Measurements from ENCODE around the gene GSTA5. TPM values are rescaled to one million over a fixed set of nuclear protein-coding genes. Genes with fewer than 3 reads are reported as not detected.

GSTA5 gene
- not detected for total RNA-seq

DNA sequence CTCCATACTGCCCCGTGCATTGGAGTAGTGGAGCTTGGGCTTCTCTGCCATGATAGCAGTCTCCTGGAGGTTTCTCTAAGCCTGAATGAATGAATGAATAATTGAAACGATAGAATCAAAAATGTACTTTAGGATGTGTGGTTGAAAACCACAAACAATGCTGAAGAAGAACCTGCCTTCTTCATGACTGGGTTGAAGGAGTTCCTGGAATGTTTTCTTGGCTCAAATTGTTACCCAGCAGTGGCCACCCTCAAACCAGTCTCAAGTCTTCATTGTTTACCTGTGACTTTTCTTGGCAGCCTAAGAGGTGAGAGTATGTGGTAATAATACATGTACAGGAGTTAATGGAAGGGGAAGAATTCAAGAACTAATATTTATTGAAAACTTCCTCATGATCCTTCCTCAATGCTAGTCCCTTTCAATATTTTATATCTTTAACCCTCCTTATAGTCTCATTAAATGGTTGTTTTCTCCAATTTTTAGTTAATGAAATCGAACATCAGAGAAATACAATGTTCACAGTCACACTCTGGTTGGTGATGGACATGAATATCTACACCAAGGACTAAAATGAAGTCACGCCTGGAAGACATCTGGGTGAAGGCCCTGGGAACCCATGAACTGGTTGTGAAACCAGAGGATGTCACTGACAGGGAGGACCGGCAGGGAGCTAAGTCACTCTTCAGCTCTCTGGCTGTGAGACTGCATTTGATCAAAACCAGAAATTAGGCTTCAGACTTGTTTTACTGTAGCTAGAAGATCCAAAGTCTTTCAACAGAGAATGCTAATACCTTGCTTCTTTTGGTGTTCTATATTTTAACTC lies at the start of gene GSTA5:
TSS of gene GSTA5 (minus strand) at position 51 of the 823 bp plus-strand sequence.
- Histone ChIP-seq H3K27ac (replicated peaks in 1 of 4) (no peak within 1 kb of the TSS), H3K4me1 (no peaks in the 10 kb centered on the region), H3K36me3 (no peaks in the 10 kb centered on the region), H3K27me3 (no peaks in the 10 kb centered on the region), H3K9me3 (no peaks in the 10 kb centered on the region), H3K4me3 (no peak within 1 kb of the TSS)
- 77% methylated on average over 5 of the region's 5 CpGs for WGBS
- intact Hi-C loops (cut with DNase I): no loop called here
- TF ChIP-seq, protein P1, sequence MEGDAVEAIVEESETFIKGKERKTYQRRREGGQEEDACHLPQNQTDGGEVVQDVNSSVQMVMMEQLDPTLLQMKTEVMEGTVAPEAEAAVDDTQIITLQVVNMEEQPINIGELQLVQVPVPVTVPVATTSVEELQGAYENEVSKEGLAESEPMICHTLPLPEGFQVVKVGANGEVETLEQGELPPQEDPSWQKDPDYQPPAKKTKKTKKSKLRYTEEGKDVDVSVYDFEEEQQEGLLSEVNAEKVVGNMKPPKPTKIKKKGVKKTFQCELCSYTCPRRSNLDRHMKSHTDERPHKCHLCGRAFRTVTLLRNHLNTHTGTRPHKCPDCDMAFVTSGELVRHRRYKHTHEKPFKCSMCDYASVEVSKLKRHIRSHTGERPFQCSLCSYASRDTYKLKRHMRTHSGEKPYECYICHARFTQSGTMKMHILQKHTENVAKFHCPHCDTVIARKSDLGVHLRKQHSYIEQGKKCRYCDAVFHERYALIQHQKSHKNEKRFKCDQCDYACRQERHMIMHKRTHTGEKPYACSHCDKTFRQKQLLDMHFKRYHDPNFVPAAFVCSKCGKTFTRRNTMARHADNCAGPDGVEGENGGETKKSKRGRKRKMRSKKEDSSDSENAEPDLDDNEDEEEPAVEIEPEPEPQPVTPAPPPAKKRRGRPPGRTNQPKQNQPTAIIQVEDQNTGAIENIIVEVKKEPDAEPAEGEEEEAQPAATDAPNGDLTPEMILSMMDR (IDR thresholded peaks at IDR 0.05): no peak
- TF ChIP-seq POLR2A (IDR thresholded peaks at IDR 0.05; ENCODE audit: low read depth) (no peak), EP300 (IDR thresholded peaks at IDR 0.05) (no peak), POLR2AphosphoS5 (IDR thresholded peaks at IDR 0.05) (no peak)
- peak; percentile 47 for DNase-seq (ENCODE audit: extremely low spot score)

DNA sequence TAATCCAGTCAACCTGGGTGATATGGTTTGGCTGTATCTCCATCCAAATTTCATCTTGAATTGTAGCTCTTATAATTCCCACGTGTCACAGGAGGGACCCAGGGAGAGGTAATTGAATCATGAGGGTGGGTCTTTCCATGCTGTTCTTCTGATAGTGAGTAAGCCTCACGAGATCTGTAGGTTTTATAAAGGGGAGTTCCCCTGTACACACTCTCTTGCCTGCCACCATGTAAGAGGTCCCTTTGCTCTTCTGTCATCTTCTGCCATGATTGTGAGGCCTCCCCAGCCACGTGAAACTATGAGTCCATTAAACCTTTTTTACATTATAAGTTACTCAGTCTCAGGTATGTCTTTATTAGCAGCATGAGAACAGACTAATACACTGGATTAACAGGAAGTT lies 49.4 kb upstream of the GSTA5 start:
- no peak for TF ChIP-seq POLR2A (IDR thresholded peaks at IDR 0.05; ENCODE audit: low read depth)
- TF ChIP-seq, protein P1 (IDR thresholded peaks at IDR 0.05): no peak
- no peak for TF ChIP-seq POLR2AphosphoS5 (IDR thresholded peaks at IDR 0.05)
- TF ChIP-seq EP300 (IDR thresholded peaks at IDR 0.05): no peak
- no peaks in the 10 kb centered on the region for H3K4me1 ChIP-seq
- WGBS: 92% methylated on average over 3 of the region's 3 CpGs
- H3K36me3 ChIP-seq: no peaks in the 10 kb centered on the region
- intact Hi-C loops (cut with DNase I): no loop called here
- no peaks in the 10 kb centered on the region for H3K9me3 ChIP-seq
- no peaks in the 10 kb centered on the region for H3K27me3 ChIP-seq
- H3K27ac ChIP-seq (replicated peaks in 1 of 4): no peak overlapping the region
- no peak overlapping the region for H3K4me3 ChIP-seq
- DNase-seq (ENCODE audit: extremely low spot score): peak; percentile 24

- intact Hi-C loops (cut with DNase I): loop anchor here (10.0 kb wide), 1 partner anchor 107 kb away; the partner anchor contains the start of gene GSTA4
- Histone ChIP-seq H3K4me3 (no peak overlapping the region), H3K27ac (replicated peaks in 1 of 4) (no peak overlapping the region), H3K4me1 (no peaks in the 10 kb centered on the region), H3K9me3 (no peaks in the 10 kb centered on the region), H3K36me3 (no peaks in the 10 kb centered on the region), H3K27me3 (no peaks in the 10 kb centered on the region)
- WGBS: 100% methylated on average over 3 of the region's 3 CpGs
- DNase-seq (ENCODE audit: extremely low spot score): peak; percentile 53
- no peak for TF ChIP-seq EP300 (IDR thresholded peaks at IDR 0.05)
These were observed 47.4 kb upstream of the GSTA5 start for GRCh38 chr6:52887910-52888524.

GRCh38 chr6:52881996-52882841 lies 41.6 kb upstream of the GSTA5 start:
- TF ChIP-seq, protein P1 (IDR thresholded peaks at IDR 0.05): peak; percentile 69 to 84 (median 75)
- TF ChIP-seq POLR2A (IDR thresholded peaks at IDR 0.05; ENCODE audit: low read depth): no peak
- Histone ChIP-seq H3K4me3 (peak overlapping the region; percentile 52 to 69 (median 59)), H3K4me1 (peaks cover 0 to 10% (median 6%) of the 10 kb centered on the region in 4 donors), H3K9me3 (no peaks in the 10 kb centered on the region), H3K27ac (replicated peaks in 1 of 4) (peak overlapping the region; percentile 36 to 71 (median 47)), H3K36me3 (no peaks in the 10 kb centered on the region), H3K27me3 (no peaks in the 10 kb centered on the region)
- WGBS: 10% methylated on average over 18 of the region's 18 CpGs
- intact Hi-C loops (cut with DNase I): loop anchor here (10.0 kb wide), 1 partner anchor 113 kb away; the partner anchor contains the start of gene GSTA4
- DNase-seq (ENCODE audit: extremely low spot score): peak; percentile 90

DNA sequence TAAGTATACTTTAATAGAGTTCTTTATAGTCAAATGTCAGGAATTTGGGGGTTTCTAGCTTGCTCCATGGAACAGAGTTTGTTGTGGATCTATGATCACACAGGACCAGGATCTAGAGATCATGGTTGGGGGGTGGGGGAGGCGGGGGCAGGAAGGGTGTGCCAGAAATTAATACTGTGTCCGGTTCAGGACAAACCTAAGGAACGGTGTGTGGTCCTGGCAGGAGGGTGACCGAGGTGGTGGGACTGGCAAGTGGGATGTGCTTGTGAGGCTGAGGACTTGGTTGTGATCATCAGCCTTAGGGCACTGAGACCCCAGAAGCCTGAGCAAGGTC lies 41.0 kb upstream of the GSTA5 start:
- DNase-seq (ENCODE audit: extremely low spot score): peak; percentile 19
- Histone ChIP-seq H3K36me3 (no peaks in the 10 kb centered on the region), H3K4me3 (peak overlapping the region; percentile 52 to 69 (median 59)), H3K9me3 (no peaks in the 10 kb centered on the region), H3K27ac (replicated peaks in 1 of 4) (peak overlapping the region in 1 of 4 donors; percentile 71), H3K4me1 (peaks cover 0 to 10% (median 6%) of the 10 kb centered on the region in 4 donors), H3K27me3 (no peaks in the 10 kb centered on the region)
- intact Hi-C loops (cut with DNase I): loop anchor here (10.0 kb wide), 1 partner anchor 113 kb away; the partner anchor contains the start of gene GSTA4
- TF ChIP-seq, protein P1 (IDR thresholded peaks at IDR 0.05): no peak
- TF ChIP-seq EP300 (IDR thresholded peaks at IDR 0.05): no peak
- TF ChIP-seq POLR2AphosphoS5 (IDR thresholded peaks at IDR 0.05): no peak
- TF ChIP-seq POLR2A (IDR thresholded peaks at IDR 0.05; ENCODE audit: low read depth): no peak
- 50% methylated on average over 4 of the region's 4 CpGs for WGBS
